ENCODE results near the gene PTPN13. TPM values are rescaled to one million over a fixed set of nuclear protein-coding genes. Genes with fewer than 3 reads are reported as not detected.

PTPN13 gene
- total RNA-seq, 4 donors from 2014 or later = 3.7 to 18.5 (median 10.1) TPM

GRCh38 chr4:86678796-86679195 is 84.7 kb downstream of the PTPN13 start:
- no peaks in the 10 kb centered on the region for H3K36me3 ChIP-seq
- intact Hi-C loops (cut with DNase I; ENCODE audit: low total_unique reads) = no loop called here
- H3K4me1 ChIP-seq = no peaks in the 10 kb centered on the region
- H3K27ac ChIP-seq = no peak overlapping the region
- no peaks in the 10 kb centered on the region for H3K9me3 ChIP-seq
- DNase-seq = no peak
- no peaks in the 10 kb centered on the region for H3K27me3 ChIP-seq
- no peak overlapping the region for H3K4me3 ChIP-seq
- TF ChIP-seq, protein P1, sequence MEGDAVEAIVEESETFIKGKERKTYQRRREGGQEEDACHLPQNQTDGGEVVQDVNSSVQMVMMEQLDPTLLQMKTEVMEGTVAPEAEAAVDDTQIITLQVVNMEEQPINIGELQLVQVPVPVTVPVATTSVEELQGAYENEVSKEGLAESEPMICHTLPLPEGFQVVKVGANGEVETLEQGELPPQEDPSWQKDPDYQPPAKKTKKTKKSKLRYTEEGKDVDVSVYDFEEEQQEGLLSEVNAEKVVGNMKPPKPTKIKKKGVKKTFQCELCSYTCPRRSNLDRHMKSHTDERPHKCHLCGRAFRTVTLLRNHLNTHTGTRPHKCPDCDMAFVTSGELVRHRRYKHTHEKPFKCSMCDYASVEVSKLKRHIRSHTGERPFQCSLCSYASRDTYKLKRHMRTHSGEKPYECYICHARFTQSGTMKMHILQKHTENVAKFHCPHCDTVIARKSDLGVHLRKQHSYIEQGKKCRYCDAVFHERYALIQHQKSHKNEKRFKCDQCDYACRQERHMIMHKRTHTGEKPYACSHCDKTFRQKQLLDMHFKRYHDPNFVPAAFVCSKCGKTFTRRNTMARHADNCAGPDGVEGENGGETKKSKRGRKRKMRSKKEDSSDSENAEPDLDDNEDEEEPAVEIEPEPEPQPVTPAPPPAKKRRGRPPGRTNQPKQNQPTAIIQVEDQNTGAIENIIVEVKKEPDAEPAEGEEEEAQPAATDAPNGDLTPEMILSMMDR (IDR thresholded peaks at IDR 0.05) = no peak
- WGBS, 2 donors (ENCODE audit: low coverage in 1 of 2) = 82 to 91% methylated on average over 2 of the region's 2 CpGs
- in situ Hi-C loops (cut with MboI; ENCODE audit: low pct_ligation_motif_present in 1 of 4, low pct_unique_long_range_greater_than_20kb in 1 of 4, low sequenced_read_pairs in 3 of 4) = no loop called here

DNA sequence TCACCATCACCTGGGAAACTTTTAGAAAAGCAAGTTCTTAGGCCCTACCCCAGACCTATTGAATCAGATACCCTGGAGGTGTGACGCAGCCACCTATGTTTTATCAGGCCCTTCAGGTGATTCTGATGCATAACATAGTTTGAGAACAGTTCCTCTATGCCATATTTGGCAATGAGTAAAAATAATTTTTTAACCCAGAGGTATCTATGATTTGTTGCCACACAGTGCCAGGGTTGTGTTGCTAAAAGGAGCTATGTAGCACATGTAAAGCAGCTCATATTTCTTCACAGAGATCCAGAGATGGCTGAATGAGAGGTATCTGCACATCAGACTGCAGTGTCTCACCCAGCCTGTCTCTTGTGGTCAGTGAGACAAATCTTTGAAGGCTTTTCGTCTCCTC is 85.3 kb downstream of the PTPN13 start:
- Histone ChIP-seq H3K27me3 (no peaks in the 10 kb centered on the region), H3K9me3 (no peaks in the 10 kb centered on the region), H3K4me3 (no peak overlapping the region), H3K36me3 (no peaks in the 10 kb centered on the region), H3K4me1 (no peaks in the 10 kb centered on the region), H3K27ac (no peak overlapping the region)
- no peak for DNase-seq
- WGBS, 2 donors (ENCODE audit: low coverage in 1 of 2) = 83 to 93% methylated on average over 1 to 2 of the region's 2 CpGs
- TF ChIP-seq EP300 (IDR thresholded peaks at IDR 0.05; ENCODE audit: low read depth) (no peak), POLR2A (IDR thresholded peaks at IDR 0.05) (no peak), POLR2AphosphoS5 (IDR thresholded peaks at IDR 0.05) (no peak)
- TF ChIP-seq, protein P1 (IDR thresholded peaks at IDR 0.05) = no peak
- intact Hi-C loops (cut with DNase I; ENCODE audit: low total_unique reads) = no loop called here
- in situ Hi-C loops (cut with MboI; ENCODE audit: low pct_ligation_motif_present in 1 of 4, low pct_unique_long_range_greater_than_20kb in 1 of 4, low sequenced_read_pairs in 3 of 4) = no loop called here

DNA sequence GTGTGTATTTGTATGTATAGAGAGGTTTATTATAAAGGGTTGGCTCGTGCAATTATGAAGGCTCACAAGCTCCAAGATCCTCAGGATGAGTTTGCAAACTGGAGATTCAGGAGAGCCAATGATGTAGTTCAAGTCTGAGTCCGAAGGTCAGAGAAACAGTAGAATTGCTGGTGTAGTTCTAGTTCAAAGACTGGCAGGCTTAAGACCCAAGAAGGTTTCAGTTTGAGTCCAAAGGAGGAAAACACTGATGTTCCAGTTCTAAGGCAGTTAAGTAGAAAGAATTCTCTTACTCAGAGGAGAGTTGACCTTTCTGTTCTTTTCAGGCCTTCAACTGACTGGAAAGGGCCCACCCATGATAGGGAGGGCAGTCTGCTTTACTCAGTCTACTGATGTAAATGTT is 89.1 kb downstream of the PTPN13 start:
- in situ Hi-C loops (cut with MboI; ENCODE audit: low pct_ligation_motif_present in 1 of 4, low pct_unique_long_range_greater_than_20kb in 1 of 4, low sequenced_read_pairs in 3 of 4) = no loop called here
- H3K36me3 ChIP-seq = no peaks in the 10 kb centered on the region
- H3K27me3 ChIP-seq = no peaks in the 10 kb centered on the region

DNA sequence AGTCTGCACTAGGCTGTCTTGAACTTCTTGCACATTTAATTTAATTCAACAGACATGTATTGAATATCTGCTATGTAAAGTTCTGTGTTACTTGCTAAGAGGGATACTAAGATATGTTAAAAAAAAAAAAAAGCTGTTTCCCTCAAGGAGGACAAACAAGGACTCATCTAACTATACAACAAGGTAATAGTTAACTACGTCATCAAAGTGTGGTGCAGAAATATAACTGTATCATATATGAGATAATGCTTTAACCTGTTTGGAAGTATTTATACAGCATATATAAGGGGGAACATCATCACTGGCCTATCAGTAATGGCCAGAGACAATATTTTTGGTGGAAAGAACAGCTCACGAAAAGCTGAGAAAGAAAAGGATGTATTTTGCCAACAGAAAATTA is 89.9 kb downstream of the PTPN13 start:
- H3K27ac ChIP-seq = no peak overlapping the region
- WGBS, 2 donors (ENCODE audit: low coverage in 1 of 2) = 73 to 88% methylated on average over 2 of the region's 2 CpGs
- DNase-seq = no peak
- H3K4me1 ChIP-seq = no peaks in the 10 kb centered on the region
- no peaks in the 10 kb centered on the region for H3K9me3 ChIP-seq
- in situ Hi-C loops (cut with MboI; ENCODE audit: low pct_ligation_motif_present in 1 of 4, low pct_unique_long_range_greater_than_20kb in 1 of 4, low sequenced_read_pairs in 3 of 4) = no loop called here
- H3K27me3 ChIP-seq = no peaks in the 10 kb centered on the region
- H3K36me3 ChIP-seq = no peaks in the 10 kb centered on the region
- intact Hi-C loops (cut with DNase I; ENCODE audit: low total_unique reads) = no loop called here
- TF ChIP-seq POLR2AphosphoS5 (IDR thresholded peaks at IDR 0.05) = no peak
- TF ChIP-seq POLR2A (IDR thresholded peaks at IDR 0.05) = no peak
- TF ChIP-seq, protein P1 (IDR thresholded peaks at IDR 0.05) = no peak
- TF ChIP-seq EP300 (IDR thresholded peaks at IDR 0.05; ENCODE audit: low read depth) = no peak
- H3K4me3 ChIP-seq = no peak overlapping the region

More for the DNA sequence above, 89.1 kb downstream of the PTPN13 start:
- H3K4me3 ChIP-seq = no peak overlapping the region
- no peaks in the 10 kb centered on the region for H3K9me3 ChIP-seq
- no peaks in the 10 kb centered on the region for H3K4me1 ChIP-seq
- intact Hi-C loops (cut with DNase I; ENCODE audit: low total_unique reads) = no loop called here
- no peak for DNase-seq
- TF ChIP-seq EP300 (IDR thresholded peaks at IDR 0.05; ENCODE audit: low read depth) = no peak
- no peak for TF ChIP-seq POLR2AphosphoS5 (IDR thresholded peaks at IDR 0.05)
- no peak for TF ChIP-seq POLR2A (IDR thresholded peaks at IDR 0.05)
- TF ChIP-seq, protein P1 (IDR thresholded peaks at IDR 0.05) = no peak
- 58 to 59% methylated on average over 2 of the region's 2 CpGs for WGBS, 2 donors (ENCODE audit: low coverage in 1 of 2)
- no peak overlapping the region for H3K27ac ChIP-seq
